PC-9 (cell line): ENCODE data around the gene DAB2.
"Not testable (repeated sequence)": the region's sequence is repeated elsewhere in the genome, so short reads cannot be mapped to it uniquely, and the experiment has no call there.

ENCODE experiments used
- CTCF ChIP-seq: fragments of 200-600 bp; sonication (generic); conservative IDR thresholded peaks from 2 replicates; pipeline ENCODE4 v1.6.1; 2017; ENCODE audit warnings: mixed run types, antibody characterized with exemption, mild to moderate bottlenecking, moderate library complexity
- EZH2 ChIP-seq: fragments of 200-600 bp; sonication (generic); IDR thresholded peaks from 2 replicates; pipeline ENCODE4 v1.8.0; 2017; ENCODE audit warnings: antibody characterized with exemption, low read depth

- TF ChIP-seq CTCF, EZH2: not testable (repeated sequence)
These were observed 22.6 kb downstream of the DAB2 start for GRCh38 chr5:39402140-39402539.
